ENCODE data around the gene TTC17.

- TF ChIP-seq, protein P1, sequence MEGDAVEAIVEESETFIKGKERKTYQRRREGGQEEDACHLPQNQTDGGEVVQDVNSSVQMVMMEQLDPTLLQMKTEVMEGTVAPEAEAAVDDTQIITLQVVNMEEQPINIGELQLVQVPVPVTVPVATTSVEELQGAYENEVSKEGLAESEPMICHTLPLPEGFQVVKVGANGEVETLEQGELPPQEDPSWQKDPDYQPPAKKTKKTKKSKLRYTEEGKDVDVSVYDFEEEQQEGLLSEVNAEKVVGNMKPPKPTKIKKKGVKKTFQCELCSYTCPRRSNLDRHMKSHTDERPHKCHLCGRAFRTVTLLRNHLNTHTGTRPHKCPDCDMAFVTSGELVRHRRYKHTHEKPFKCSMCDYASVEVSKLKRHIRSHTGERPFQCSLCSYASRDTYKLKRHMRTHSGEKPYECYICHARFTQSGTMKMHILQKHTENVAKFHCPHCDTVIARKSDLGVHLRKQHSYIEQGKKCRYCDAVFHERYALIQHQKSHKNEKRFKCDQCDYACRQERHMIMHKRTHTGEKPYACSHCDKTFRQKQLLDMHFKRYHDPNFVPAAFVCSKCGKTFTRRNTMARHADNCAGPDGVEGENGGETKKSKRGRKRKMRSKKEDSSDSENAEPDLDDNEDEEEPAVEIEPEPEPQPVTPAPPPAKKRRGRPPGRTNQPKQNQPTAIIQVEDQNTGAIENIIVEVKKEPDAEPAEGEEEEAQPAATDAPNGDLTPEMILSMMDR (IDR thresholded peaks at IDR 0.05; ENCODE audit: low read depth, low read length, missing input control) = no peak
- TF ChIP-seq MAX (IDR thresholded peaks at IDR 0.05) (no peak), SP1 (IDR thresholded peaks at IDR 0.05) (no peak), JUND (IDR thresholded peaks at IDR 0.05) (no peak), RAD21 (IDR thresholded peaks at IDR 0.05) (no peak), TAF1 (conservative IDR thresholded peaks at IDR 0.05) (no peak), REST (IDR thresholded peaks at IDR 0.05) (no peak), ATF3 (IDR thresholded peaks at IDR 0.05) (no peak), YY1 (IDR thresholded peaks at IDR 0.05) (no peak), FOXA1 (IDR thresholded peaks at IDR 0.05) (no peak), EGR1 (IDR thresholded peaks at IDR 0.05; ENCODE audit: low read depth in 2 of 2) (no peak), RXRA (IDR thresholded peaks at IDR 0.05) (no peak), HNF4A (conservative IDR thresholded peaks at IDR 0.05) (no peak)
These were observed 162.8 kb downstream of the TTC17 start for GRCh38 chr11:43521471-43521870.

Data from liver (tissue), 3 donors.